Measurements from ENCODE around the gene ZNF445.

ZNF445 gene

GRCh38 chr3:44510000-44510368 is 32.5 kb upstream of the ZNF445 start:
- no peak for TF ChIP-seq CTCF (IDR thresholded peaks at IDR 0.05)

GRCh38 chr3:44509393-44509921 is 32.0 kb upstream of the ZNF445 start:
- no peak for TF ChIP-seq CTCF (IDR thresholded peaks at IDR 0.05)

- TF ChIP-seq CTCF (IDR thresholded peaks at IDR 0.05) = no peak
Measured at GRCh38 chr3:44506961-44507360, 29.5 kb upstream of the ZNF445 start.

- TF ChIP-seq CTCF (IDR thresholded peaks at IDR 0.05) = no peak
Measured at GRCh38 chr3:44506556-44506955, 29.1 kb upstream of the ZNF445 start.

- no peak for TF ChIP-seq CTCF (IDR thresholded peaks at IDR 0.05)
Measured at GRCh38 chr3:44504566-44504965, 27.1 kb upstream of the ZNF445 start.

- TF ChIP-seq CTCF (IDR thresholded peaks at IDR 0.05) = no peak
Measured at GRCh38 chr3:44501971-44502370, 24.5 kb upstream of the ZNF445 start.

- TF ChIP-seq CTCF (IDR thresholded peaks at IDR 0.05) = no peak
Measured at GRCh38 chr3:44499149-44499898, 21.9 kb upstream of the ZNF445 start.
